Adrenal gland (tissue), 12 donors: Measurements from ENCODE around the gene LDB2. TPM values are rescaled to one million over a fixed set of nuclear protein-coding genes. Genes with fewer than 3 reads are reported as not detected.
A peak's percentile ranks its signal among the peaks of the same experiment; 100 is the strongest.

Experiments
- DNase-seq, 7 donors: peaks; one replicate each; pipeline ENCODE4 v3.0.0-alpha.2; 2019 to 2020
- H3K27ac ChIP-seq, 5 donors: fragments of 200-600 bp; sonication (generic) in 4 of 5; 1 replicate in 3 of 5; 2 replicates in 2 of 5; pipeline versions ENCODE4 v1.5.1 to v1.8.0; 2016 to 2020; ENCODE audit warnings: mild to moderate bottlenecking in 1 of 5
- H3K27me3 ChIP-seq: fragments of 200-600 bp; 2 replicates; pipeline ENCODE4 v1.8.0; 2021
- H3K36me3 ChIP-seq, 2 donors: fragments of 200-600 bp; replicated peaks in 1 of 2; 1 replicate in 1 of 2; 2 replicates in 1 of 2; pipeline versions ENCODE4 v1.5.1 to v1.8.0; 2018 to 2022
- H3K4me1 ChIP-seq, 2 donors: fragments of 200-600 bp; replicated peaks in 1 of 2; 1 replicate in 1 of 2; 2 replicates in 1 of 2; pipeline versions ENCODE4 v1.5.1 to v1.8.0; 2018 to 2021
- H3K4me3 ChIP-seq, 4 donors: fragments of 200-600 bp; sonication (generic) in 3 of 4; one replicate each; pipeline ENCODE4 v1.5.1; 2016 to 2018
- H3K9me3 ChIP-seq, 3 donors: fragments of 200-600 bp; sonication (generic) in 1 of 3; replicated peaks in 1 of 3; 1 replicate in 2 of 3; 2 replicates in 1 of 3; pipeline versions ENCODE4 v1.5.1 to v1.8.0; 2016 to 2021
- POLR2A ChIP-seq, 2 donors: fragments of 450-650 bp; IDR thresholded peaks; one replicate each; pipeline ENCODE4 v1.6.1; 2017; ENCODE audit warnings: antibody characterized with exemption in 2 of 2, mild to moderate bottlenecking in 2 of 2, moderate library complexity in 1 of 2
- WGBS, 4 donors: extraction: QIAGEN DNeasy Blood & Tissue Kit in 2 of 4; methylation state at CpG; one replicate each; pipeline versions ENCODE4 v1.1.5 to v1.1.7; 2013 to 2017; 5-methylcytosine and 5-hydroxymethylcytosine counted together
- intact Hi-C, 2 donors: fragments of 100-400 bp; cut with DNase I; formaldehyde crosslinking; loops; one replicate each; pipeline versions ENCODE4 v1.14.1 to v1.15.0; 2022 to 2023
- polyA plus RNA-seq, 3 donors: library from polyadenylated mRNA; stranded (reverse); fragments of 200-250 nt in 2 of 3; fragments of 350-450 nt in 1 of 3; fragmentation: Illumina TruSeq in 1 of 3; extraction: RNeasy Lipid Tissue Mini Kit (QIAGEN cat#74804) in 1 of 3; gene quantifications; one replicate each; pipeline ENCODE4 v1.2.3, GENCODE V29; 2013 to 2014
- total RNA-seq, 9 donors: library from RNA; depleted of rRNA in 4 of 9; stranded (reverse); fragments of >200 nt in 4 of 9; fragments of 120-200 nt in 1 of 9; fragmentation: NEBNext Ultra II Directional in 1 of 9; extraction: Animal tissue kit (Norgen Biotek cat#: 25700) in 1 of 9; gene quantifications; one replicate each; pipeline versions ENCODE4 v1.1.0 to v1.2.4, GENCODE V29; 2013 to 2023
- TF ChIP-seq, protein P1 (sequence below), 6 experiments: fragments of 450-650 bp in 4 of 6; fragments of 200-600 bp in 2 of 6; sonication (generic) in 1 of 6; IDR thresholded peaks; 1 replicate in 5 of 6; 2 replicates in 1 of 6; pipeline versions ENCODE4 v1.5.1 to v1.8.0; 2016 to 2021; ENCODE audit warnings: antibody characterized with exemption in 6 of 6, mild to moderate bottlenecking in 2 of 6, moderate library complexity in 1 of 6
- donor health status: healthy with polysubstance abuse.
- donor health status: Bipolar disorder and iron deficiency.
- donor health status: DM: yes; HTN: yes; CAD: no.
- donor health status: DM: no; HTN: no; CAD: no.
- donor health status: DM: no; HTN: no; CAD: no.
- donor health status: DM: yes; HTN: yes; CAD: no.

LDB2 gene
- total and polyA plus RNA-seq, 12 donors: 17.1 to 51.1 (median 27.0) TPM

DNA sequence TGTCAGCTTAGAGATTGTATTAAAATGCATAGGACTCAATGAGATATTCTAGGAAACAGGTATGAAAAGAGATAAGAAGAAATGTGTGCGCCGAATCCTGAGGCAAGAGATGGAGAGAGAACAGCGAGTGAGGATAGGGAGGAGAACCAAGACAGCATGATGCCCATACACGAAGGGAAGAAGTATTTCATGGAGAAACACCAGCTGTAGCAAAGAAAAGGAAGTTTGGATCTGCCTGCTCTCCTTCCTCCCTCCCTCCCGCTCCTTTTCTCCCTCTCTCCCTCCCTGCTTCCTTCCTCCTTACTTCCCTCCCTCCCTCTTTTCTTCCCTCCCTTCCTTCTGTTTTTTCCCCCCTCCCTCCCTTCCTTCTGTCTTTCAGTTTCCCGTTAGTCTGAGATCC lies 353.6 kb downstream of the LDB2 start:
- intact Hi-C loops: no loop called here
- Histone ChIP-seq H3K4me3 (no peak overlapping the region), H3K27me3 (no peaks in the 10 kb centered on the region), H3K4me1 (no peaks in the 10 kb centered on the region), H3K36me3 (no peaks in the 10 kb centered on the region), H3K27ac (no peak overlapping the region), H3K9me3 (no peaks in the 10 kb centered on the region)
- no peak for TF ChIP-seq POLR2A (IDR thresholded peaks at IDR 0.05)
- TF ChIP-seq, protein P1, sequence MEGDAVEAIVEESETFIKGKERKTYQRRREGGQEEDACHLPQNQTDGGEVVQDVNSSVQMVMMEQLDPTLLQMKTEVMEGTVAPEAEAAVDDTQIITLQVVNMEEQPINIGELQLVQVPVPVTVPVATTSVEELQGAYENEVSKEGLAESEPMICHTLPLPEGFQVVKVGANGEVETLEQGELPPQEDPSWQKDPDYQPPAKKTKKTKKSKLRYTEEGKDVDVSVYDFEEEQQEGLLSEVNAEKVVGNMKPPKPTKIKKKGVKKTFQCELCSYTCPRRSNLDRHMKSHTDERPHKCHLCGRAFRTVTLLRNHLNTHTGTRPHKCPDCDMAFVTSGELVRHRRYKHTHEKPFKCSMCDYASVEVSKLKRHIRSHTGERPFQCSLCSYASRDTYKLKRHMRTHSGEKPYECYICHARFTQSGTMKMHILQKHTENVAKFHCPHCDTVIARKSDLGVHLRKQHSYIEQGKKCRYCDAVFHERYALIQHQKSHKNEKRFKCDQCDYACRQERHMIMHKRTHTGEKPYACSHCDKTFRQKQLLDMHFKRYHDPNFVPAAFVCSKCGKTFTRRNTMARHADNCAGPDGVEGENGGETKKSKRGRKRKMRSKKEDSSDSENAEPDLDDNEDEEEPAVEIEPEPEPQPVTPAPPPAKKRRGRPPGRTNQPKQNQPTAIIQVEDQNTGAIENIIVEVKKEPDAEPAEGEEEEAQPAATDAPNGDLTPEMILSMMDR (IDR thresholded peaks at IDR 0.05): no peak
- DNase-seq: no peak
- WGBS, 4 donors: 65 to 79% (median 72%) methylated on average over 6 of the region's 6 CpGs

DNA sequence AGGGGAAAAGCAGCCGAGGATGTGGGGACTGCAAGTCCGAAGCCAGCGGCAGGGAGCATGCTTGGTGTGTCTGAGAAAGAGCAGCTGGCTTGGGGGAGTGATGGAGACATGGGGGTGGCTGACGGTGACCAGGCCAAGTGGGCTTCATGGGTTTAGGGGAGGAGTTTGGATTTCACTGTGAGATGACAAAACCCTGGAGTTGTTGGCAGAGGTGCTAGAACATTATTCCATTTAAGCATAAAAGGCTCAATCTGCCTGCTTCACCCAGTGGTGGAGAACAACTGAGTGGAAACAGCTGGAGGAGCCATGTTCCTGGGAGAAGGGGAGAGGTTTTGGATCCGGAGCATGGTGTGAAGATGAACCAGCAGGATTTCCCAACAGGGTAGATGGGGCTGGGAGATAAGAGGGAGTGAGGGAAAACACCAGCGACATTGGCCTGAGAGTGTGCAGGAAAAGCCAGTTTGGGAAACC lies 354.2 kb downstream of the LDB2 start:
- peak in 6 of 7 donors; percentile 3 to 57 (median 30) for DNase-seq
- Histone ChIP-seq H3K9me3 (no peaks in the 10 kb centered on the region), H3K4me1 (no peaks in the 10 kb centered on the region), H3K27me3 (no peaks in the 10 kb centered on the region), H3K36me3 (no peaks in the 10 kb centered on the region), H3K27ac (no peak overlapping the region), H3K4me3 (no peak overlapping the region)
- intact Hi-C loops: no loop called here
- WGBS, 4 donors: 59 to 74% (median 68%) methylated on average over 6 of the region's 6 CpGs
- TF ChIP-seq POLR2A (IDR thresholded peaks at IDR 0.05): no peak
- TF ChIP-seq, protein P1 (IDR thresholded peaks at IDR 0.05): no peak

DNA sequence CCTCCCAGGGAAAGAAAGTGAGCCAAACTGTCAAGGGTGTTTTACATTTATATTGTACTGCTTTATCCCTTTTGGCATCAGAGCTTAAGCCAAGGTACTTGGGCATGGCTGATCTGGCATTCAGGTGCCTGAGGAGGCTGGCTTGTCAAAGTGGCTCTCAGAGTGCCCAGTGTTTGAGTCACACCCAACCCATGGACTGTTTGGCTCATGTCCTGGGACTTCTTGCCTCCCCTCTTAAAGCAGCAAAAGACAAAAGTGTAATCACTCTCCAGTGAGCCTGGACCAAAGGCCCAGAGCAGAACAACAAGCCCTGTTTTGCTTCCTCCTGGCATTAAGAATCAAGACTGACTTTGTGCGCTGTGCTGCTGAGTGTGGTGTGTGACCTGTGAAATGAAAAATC lies 360.5 kb downstream of the LDB2 start:
- Histone ChIP-seq H3K9me3 (no peaks in the 10 kb centered on the region), H3K4me1 (no peaks in the 10 kb centered on the region), H3K27ac (no peak overlapping the region), H3K36me3 (no peaks in the 10 kb centered on the region), H3K4me3 (no peak overlapping the region), H3K27me3 (no peaks in the 10 kb centered on the region)
- intact Hi-C loops: no loop called here
- 93 to 100% (median 97%) methylated on average over 1 of the region's 1 CpG for WGBS, 4 donors
- no peak for DNase-seq
- TF ChIP-seq, protein P1 (IDR thresholded peaks at IDR 0.05): no peak
- TF ChIP-seq POLR2A (IDR thresholded peaks at IDR 0.05): no peak

DNA sequence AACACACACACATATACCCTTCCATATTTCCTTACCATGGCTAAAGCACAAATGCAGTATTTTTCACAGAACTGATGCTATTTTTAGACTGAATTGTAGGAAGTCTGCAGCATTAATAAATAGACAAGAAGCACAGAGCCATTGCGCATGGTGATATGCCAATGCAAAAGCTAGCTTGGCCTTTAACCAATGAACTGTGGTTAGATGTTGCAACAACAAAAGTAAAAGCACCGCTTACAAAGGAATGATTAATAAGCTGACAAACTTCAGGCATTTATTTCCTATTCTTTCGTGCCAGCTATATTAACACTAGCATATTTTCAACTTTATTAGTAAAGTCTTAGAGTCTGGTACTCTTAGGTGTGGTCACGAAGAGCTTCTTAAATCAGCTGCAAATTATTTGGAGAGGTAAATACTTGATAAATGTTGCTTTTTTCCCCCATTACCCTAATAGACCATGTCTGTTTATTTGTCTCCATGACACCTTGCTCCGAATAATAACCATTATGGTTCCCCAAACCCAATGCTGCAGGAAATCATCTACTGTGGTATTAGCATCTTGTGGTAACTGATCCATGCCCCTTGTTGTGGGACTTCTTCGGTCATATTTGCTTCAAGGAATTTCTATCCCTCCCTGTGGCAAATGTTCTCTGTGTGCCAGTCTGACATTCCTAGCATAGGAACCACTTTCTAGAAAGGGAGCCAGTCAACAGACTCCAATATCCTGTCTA lies 366.0 kb downstream of the LDB2 start:
- no peaks in the 10 kb centered on the region for H3K36me3 ChIP-seq
- H3K27ac ChIP-seq: peak overlapping the region in 1 of 5 donors; percentile 11
- TF ChIP-seq, protein P1 (IDR thresholded peaks at IDR 0.05): no peak
- no peak for TF ChIP-seq POLR2A (IDR thresholded peaks at IDR 0.05)
- H3K4me1 ChIP-seq: peaks cover 0 to 16% of the 10 kb centered on the region in 2 donors
- H3K4me3 ChIP-seq: peak overlapping the region in 1 of 4 donors; percentile 12
- peak in 6 of 7 donors; percentile 11 to 61 (median 32) for DNase-seq
- H3K27me3 ChIP-seq: no peaks in the 10 kb centered on the region
- intact Hi-C loops: no loop called here
- 46 to 53% (median 46%) methylated on average over 6 of the region's 6 CpGs for WGBS, 4 donors
- H3K9me3 ChIP-seq: no peaks in the 10 kb centered on the region
